HG03575 (cell line): Measurements from ENCODE around the gene CCNI2.

Experiments used
- ATAC-seq: cut with Tn5 transposase; IDR thresholded peaks from one replicate; pipeline ENCODE4 v1.9.1; 2021; ENCODE audit not compliant: unreplicated experiment, insufficient number of reproducible peaks, low FRiP score; ENCODE audit errors: extremely low read depth

CCNI2 gene

GRCh38 chr5:132746954-132747615 is at the start of gene CCNI2:
Gene CCNI2, plus strand, starts transcription at chr5:132747426. Its CDS starts 70 bp downstream, at chr5:132747496.
- no peak for ATAC-seq

- ATAC-seq: no peak
Observed at GRCh38 chr5:132704875-132705274, 42.4 kb upstream of the CCNI2 start.

DNA sequence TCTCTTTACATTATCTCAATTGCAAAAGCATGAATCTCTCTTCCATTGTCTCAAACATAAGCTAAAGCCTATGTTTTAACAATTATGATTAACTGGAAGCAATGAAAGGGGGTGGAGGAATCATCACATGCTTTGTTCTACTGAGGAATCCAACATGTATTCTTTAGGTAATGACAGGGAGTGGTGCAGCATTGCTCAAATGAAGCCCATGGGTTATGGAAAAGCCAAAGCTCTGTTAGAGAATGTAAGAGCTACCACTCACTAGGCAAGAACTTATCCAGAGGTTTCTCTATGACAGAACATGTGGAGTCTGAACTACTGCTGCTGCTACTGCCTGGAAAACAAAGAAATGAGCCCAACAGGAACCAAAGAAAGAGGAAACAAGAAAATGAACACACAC is 38.6 kb upstream of the CCNI2 start:
- no peak for ATAC-seq

DNA sequence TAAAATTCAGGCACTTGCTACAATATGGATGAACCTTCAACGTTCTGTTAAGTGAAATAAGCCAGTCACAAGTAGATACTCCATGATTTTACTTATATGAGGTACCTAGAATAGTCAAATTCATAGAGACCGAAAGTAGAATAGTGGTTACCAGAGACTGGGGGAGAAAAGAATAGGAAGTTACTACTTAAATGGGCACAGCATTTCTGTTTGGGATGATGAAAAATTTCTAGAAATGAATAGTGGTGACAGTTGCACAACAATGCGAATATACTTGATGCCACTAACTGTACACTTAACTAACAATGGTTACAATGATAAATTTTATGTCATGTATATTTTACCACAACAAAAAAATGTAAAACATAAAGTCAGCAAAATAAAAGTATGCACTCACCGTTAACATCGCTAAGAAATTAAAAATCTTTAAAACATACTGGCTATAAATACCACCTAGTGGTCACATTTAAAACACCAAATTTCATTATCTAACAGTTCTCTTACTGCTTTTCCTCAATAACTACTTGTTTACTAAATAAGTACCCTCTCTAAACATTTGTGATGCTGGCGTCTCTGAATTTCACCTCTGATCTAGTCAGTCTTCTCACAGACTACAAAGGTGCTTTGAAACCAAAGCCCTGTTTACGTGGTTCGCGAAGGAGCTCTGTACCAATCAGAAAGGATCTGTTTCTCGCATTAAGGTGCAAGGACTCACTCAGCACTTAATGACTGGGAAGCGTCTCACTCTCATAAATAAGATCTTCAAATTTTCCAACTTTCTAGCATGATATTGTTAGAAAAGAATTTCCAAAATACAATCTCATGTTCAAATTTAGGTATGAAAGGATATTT is 32.5 kb upstream of the CCNI2 start:
- ATAC-seq: no peak

DNA sequence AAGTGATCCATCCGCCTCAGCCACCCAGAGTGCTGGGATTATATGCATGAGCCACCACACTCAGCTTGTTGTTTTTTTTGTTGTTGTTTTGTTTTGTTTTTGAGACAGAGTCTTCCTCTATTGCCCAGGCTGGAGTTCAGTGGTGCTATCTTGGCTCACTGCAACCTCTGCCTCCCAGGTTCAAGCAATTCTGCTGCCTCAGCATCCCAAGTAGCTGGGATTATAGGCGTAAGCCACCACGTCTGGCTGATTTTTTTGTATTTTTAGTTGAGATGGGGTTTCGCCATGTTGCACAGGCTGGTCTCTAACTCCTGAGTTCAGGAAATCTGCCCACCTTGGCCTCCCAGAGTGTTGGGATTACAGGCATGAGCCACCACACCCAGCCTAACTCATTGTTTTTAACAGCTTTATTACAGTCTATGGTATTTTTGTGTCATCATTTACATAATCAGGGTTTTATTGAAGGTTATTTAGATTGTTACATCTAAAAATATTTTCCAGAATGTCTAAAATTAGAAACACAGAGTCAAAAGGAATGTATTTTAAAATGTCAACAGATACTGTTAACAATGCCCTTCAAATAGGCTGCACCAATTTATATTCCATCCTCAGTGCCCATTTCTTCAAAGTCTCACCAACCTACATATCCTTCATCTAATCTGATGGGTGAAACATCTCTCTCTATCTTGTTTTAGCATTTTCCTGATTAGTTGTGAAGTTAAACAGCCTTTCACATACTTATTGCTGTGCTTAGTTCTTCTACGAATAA is 28.5 kb upstream of the CCNI2 start:
- no peak for ATAC-seq

- ATAC-seq: no peak
Observed at GRCh38 chr5:132725745-132726144, 21.5 kb upstream of the CCNI2 start.

DNA sequence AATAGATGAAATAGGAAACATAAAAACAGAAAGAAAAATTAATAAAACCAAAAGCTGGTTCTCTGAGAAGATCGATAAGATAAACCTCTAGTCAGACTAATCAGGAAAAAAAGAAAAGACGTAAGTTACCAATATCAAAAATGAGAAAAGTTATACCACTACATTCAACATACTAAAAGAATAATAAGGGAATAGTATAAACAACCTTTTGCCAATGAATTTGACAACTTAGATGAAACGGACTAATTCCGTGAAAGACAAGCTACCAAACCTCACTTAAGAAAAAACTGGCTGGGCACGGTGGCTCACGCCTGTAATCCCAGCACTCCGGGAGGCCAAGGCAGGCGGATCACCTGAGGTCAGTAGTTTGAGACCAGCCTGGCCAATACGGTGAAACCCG is 17.3 kb upstream of the CCNI2 start:
- ATAC-seq: no peak

GRCh38 chr5:132733499-132734148 is 13.6 kb upstream of the CCNI2 start:
- ATAC-seq: no peak

DNA sequence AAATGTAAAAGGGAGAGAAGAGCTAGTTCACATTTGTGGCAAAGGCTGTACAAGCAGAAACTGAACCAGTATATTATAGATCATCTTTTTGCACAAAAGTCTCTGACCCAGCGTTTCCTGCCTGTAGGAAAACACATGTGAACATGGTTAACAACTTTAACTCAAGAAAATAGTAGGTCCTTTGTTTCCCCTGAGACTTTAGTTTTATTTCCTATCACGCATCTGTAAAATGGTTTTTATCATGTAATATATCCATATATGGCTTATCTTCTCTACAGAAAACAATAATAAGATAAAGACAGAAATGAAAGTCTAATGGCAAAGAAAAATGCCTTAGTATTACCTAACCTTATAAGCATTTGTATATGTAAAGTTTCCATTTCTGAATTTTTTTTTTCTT is 12.5 kb upstream of the CCNI2 start:
- ATAC-seq: no peak

- peak; percentile 51 for ATAC-seq
Observed at GRCh38 chr5:132736853-132737833, 10.1 kb upstream of the CCNI2 start, which contains the start of gene KIF3A. Gene KIF3A, minus strand, starts transcription at chr5:132737546. Its CDS starts 127 bp downstream, at chr5:132737419.

DNA sequence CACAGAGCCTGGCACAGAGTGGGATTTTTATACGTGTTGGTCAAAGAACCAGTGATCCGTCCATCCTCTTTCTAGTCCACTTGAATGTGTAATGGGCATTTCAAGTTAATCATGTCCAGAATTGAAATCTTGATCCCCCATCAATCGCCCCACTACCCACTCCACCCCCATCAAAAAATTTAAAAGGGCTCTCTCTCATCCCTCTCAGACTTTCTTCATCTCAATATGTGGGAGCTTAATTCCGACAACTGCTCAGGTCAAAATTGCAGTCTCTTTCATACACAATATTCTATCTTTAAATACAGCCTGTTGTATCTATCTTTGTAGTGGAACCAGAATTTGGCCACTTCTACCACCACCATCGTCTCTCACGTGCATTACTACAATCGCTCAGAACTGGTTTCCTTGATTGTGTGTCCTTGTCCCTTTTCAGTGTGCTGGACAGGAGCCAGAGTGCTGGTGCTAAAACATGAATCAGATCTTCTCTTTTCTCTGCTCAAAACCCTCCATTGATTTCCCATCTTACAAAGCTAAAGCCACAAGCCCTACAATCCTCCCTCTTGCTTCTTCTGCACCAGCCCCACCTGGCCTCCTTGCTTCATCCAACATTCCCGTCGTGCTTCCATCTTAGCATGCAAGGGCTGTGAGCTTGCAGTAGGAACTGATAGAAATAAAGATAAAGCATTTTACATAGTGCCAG is 9.1 kb upstream of the CCNI2 start:
- ATAC-seq: no peak

DNA sequence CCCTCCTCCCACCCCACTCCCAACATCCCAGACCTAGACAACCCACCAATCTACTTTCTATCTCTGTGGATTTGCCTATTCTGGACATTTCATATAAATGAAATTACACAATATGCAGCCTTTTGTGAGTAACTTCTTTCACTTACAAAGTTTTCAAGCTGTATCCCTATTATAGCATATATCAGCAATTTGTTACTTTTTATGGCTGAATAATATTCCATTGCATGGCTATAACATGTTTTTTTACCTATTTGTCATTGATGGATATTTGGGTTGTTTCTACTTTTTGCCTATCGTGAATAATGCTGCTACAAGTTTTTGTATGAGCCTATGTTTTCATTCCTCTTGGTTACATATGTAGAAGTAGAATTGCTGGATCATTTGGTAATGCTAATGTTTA is 8.0 kb upstream of the CCNI2 start:
- ATAC-seq: no peak

- no peak for ATAC-seq
Observed at GRCh38 chr5:132742158-132742557, 5.1 kb upstream of the CCNI2 start.

GRCh38 chr5:132742626-132743025 is 4.6 kb upstream of the CCNI2 start:
- ATAC-seq: no peak

- ATAC-seq: no peak
Observed at GRCh38 chr5:132744659-132745058, 2.6 kb upstream of the CCNI2 start.

DNA sequence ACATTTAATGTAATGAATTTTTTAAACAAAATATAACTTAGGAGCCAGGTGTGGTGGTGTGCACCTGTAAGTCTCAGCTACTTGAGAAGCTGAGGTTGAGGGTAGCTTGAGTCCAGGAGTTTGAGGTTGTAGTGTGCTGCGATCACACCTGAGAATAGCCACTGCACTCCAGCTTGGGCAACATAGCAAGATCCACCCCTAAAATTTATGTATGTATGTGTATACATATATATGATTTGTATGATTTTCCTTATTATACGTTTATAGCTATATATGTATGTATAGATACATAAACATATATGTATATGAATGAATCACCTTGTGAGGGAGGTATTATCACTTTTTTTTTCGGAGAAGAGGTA is 653 bp upstream of the CCNI2 start:
- no peak for ATAC-seq

DNA sequence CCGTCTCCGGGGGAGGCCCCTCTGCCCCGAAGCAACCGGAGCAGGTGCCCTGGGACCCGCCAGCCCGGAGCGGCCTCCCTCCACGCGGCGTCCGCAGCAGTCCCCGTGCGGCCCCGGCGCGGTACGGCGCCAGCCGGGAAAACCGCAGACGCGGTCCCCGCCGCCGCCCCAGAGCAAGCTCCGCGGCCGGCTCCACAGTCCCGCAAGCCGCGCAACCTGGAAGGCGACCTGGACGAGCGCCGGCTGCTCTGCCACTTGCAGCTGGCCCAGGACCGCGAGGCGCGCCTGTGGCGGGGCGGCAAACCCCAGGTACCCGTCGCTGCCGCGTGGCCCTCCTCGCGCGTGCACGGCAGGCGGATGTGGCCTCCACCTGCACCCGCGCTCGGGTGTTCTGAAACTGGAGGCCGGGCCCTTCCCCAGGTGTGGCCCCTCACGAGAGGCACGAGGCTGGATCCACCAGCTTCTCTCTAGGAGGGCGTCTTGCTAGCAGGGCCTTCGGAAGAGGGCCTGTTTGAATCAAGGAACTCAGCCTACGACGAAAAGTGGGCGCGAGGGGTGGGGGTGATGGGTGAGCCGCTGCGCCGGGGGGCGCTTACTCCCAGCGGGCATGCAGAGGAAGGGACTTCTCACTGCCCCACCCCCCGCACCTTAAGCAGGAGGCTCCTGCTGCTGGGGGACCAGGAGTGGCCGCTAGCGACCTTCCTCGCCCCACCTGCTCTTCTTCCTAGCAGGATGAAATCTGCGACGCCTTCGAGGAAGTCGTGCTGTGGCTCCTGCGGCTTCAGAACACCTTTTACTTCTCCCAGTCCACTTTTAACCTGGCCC is 602 bp downstream of the CCNI2 start:
- ATAC-seq: no peak
